ENCODE measurements around the gene GRID1.

Gene GRID1

GRCh38 chr10:86312701-86313270 lies 53.8 kb downstream of the GRID1 start:
- no peak for DNase-seq

GRCh38 chr10:86311906-86312305 lies 54.7 kb downstream of the GRID1 start:
- DNase-seq: no peak

- no peak for DNase-seq
These were observed 55.4 kb downstream of the GRID1 start for GRCh38 chr10:86311190-86311589.

- DNase-seq: no peak
These were observed 55.9 kb downstream of the GRID1 start for GRCh38 chr10:86310702-86311101.

- DNase-seq: no peak
These were observed 56.3 kb downstream of the GRID1 start for GRCh38 chr10:86310291-86310690.

GRCh38 chr10:86308056-86308455 lies 58.5 kb downstream of the GRID1 start:
- no peak for DNase-seq

GRCh38 chr10:86306628-86307278 lies 59.8 kb downstream of the GRID1 start:
- no peak for DNase-seq

- no peak for DNase-seq
These were observed 61.1 kb downstream of the GRID1 start for GRCh38 chr10:86305521-86305920.

GRCh38 chr10:86304436-86304835 lies 62.2 kb downstream of the GRID1 start:
- DNase-seq: no peak

- no peak for DNase-seq
These were observed 63.0 kb downstream of the GRID1 start for GRCh38 chr10:86303626-86304025.

- no peak for DNase-seq
These were observed 64.6 kb downstream of the GRID1 start for GRCh38 chr10:86301971-86302370.

GRCh38 chr10:86300931-86301830 lies 65.4 kb downstream of the GRID1 start:
- no peak for DNase-seq

GRCh38 chr10:86300399-86300925 lies 66.1 kb downstream of the GRID1 start:
- no peak for DNase-seq

- DNase-seq: no peak
These were observed 67.0 kb downstream of the GRID1 start for GRCh38 chr10:86299562-86299961.

GRCh38 chr10:86298501-86299001 lies 68.0 kb downstream of the GRID1 start:
- DNase-seq: no peak

- DNase-seq: no peak
These were observed 70.8 kb downstream of the GRID1 start for GRCh38 chr10:86295791-86296190.

- no peak for DNase-seq
These were observed 71.2 kb downstream of the GRID1 start for GRCh38 chr10:86295351-86295750.

- DNase-seq: no peak
These were observed 72.0 kb downstream of the GRID1 start for GRCh38 chr10:86294346-86295265.

- no peak for DNase-seq
These were observed 73.2 kb downstream of the GRID1 start for GRCh38 chr10:86293396-86293791.

GRCh38 chr10:86292462-86293395 lies 73.9 kb downstream of the GRID1 start:
- DNase-seq: no peak
